Nephron (organoid): ENCODE results near the gene PTRHD1.

Experiments used
- H3K27ac Mint-ChIP-seq, 3 experiments: 2 replicates each; pipeline ENCODE4 v1.8.0; 2020; ENCODE audit warnings: mixed read lengths in 3 of 3, mild to moderate bottlenecking in 2 of 3, moderate library complexity in 1 of 3
- H3K27me3 Mint-ChIP-seq: 2 replicates; pipeline ENCODE4 v1.8.0; 2021; ENCODE audit warnings: low read depth, mild to moderate bottlenecking, moderate library complexity, mixed read lengths
- H3K36me3 Mint-ChIP-seq: 2 replicates; pipeline ENCODE4 v1.8.0; 2020; ENCODE audit warnings: low read depth, mixed read lengths
- H3K4me1 Mint-ChIP-seq: 2 replicates; pipeline ENCODE4 v1.8.0; 2020; ENCODE audit warnings: mixed read lengths
- H3K4me3 Mint-ChIP-seq, 3 experiments: 2 replicates each; pipeline ENCODE4 v1.8.0; 2020; ENCODE audit warnings: mild to moderate bottlenecking in 3 of 3, mixed read lengths in 3 of 3, moderate library complexity in 2 of 3
- H3K9me3 Mint-ChIP-seq: 2 replicates; pipeline ENCODE4 v1.8.0; 2020; ENCODE audit warnings: mixed read lengths
- TF ChIP-seq, protein P1 (sequence below), 3 experiments: fragments of 200-600 bp; sonication (generic); IDR thresholded peaks; one replicate each; pipeline ENCODE4 v1.5.0; 2021; ENCODE audit warnings: antibody characterized with exemption in 3 of 3; ENCODE audit not compliant: unreplicated experiment in 3 of 3

The PTRHD1 gene

DNA sequence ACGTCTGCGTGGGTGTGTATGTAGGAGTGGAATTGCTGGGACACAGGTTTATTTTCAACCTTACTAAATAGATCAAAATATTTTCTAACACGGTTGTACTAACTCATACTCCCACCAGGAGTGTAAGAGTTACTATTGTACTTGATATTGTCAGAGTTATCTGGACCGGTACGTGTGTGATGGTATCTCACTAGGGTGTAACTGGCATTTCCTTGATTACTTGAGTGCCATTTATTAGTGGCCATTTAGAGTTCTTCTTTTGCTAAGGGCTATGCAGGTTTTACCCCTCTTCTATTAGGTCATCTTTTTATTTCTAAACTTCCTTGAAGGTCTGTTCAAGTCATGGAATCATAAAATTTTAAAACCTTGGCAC is 33.6 kb upstream of the PTRHD1 start:
- H3K36me3 Mint-ChIP-seq: peaks cover 16% of the 10 kb centered on the region
- TF ChIP-seq, protein P1, sequence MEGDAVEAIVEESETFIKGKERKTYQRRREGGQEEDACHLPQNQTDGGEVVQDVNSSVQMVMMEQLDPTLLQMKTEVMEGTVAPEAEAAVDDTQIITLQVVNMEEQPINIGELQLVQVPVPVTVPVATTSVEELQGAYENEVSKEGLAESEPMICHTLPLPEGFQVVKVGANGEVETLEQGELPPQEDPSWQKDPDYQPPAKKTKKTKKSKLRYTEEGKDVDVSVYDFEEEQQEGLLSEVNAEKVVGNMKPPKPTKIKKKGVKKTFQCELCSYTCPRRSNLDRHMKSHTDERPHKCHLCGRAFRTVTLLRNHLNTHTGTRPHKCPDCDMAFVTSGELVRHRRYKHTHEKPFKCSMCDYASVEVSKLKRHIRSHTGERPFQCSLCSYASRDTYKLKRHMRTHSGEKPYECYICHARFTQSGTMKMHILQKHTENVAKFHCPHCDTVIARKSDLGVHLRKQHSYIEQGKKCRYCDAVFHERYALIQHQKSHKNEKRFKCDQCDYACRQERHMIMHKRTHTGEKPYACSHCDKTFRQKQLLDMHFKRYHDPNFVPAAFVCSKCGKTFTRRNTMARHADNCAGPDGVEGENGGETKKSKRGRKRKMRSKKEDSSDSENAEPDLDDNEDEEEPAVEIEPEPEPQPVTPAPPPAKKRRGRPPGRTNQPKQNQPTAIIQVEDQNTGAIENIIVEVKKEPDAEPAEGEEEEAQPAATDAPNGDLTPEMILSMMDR (IDR thresholded peaks at IDR 0.05; ENCODE audit: unreplicated experiment in 3 of 3): no peak
- no peak overlapping the region for H3K4me3 Mint-ChIP-seq
- peak overlapping the region in 1 of 3 experiments; percentile 57 for H3K27ac Mint-ChIP-seq
- peaks cover 31% of the 10 kb centered on the region for H3K4me1 Mint-ChIP-seq
- no peaks in the 10 kb centered on the region for H3K27me3 Mint-ChIP-seq
- no peaks in the 10 kb centered on the region for H3K9me3 Mint-ChIP-seq

DNA sequence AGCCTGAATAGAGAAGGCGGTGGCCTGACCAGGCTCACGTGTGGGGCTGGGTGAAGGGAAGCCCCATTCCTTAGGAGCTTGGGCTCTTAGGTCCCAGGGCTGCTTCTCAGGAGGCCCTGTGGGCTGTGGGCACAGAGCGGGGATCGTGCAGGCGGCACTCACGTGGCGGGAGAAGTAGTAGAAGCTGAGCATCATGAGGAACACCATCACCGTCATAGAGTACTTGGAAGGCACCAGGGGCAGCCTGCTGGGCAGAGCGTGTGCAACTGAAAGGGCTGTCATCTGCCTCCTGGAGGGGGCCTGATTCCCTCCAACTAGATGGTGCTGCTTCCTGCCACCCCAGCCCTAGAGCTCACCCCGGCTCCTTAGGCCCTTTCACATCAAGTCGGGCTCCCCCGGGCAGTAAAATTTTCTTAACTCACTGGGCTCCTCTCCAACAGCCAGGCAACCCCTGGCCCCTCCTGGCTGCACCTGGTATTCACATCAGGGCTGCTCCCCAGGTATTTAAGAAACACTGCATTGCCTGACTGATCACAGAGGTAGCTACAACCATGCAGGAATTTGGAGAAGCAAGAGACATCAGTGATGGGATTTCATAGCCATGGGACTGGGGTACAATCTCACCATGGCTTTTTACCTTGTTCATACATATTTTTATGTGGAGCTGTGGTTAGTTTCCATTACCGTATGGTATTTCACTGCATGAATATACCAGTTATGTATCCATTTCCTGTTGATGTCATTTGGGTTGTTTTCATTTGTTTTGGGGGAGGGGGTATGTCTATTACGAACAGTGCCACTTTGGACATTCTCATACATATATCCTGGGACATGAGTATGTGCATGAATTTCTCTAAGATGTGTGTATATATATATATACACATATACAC is 32.9 kb upstream of the PTRHD1 start:
- no peaks in the 10 kb centered on the region for H3K9me3 Mint-ChIP-seq
- H3K36me3 Mint-ChIP-seq: peaks cover 22% of the 10 kb centered on the region
- TF ChIP-seq, protein P1 (IDR thresholded peaks at IDR 0.05; ENCODE audit: unreplicated experiment in 3 of 3): no peak
- H3K4me3 Mint-ChIP-seq: no peak overlapping the region
- H3K4me1 Mint-ChIP-seq: peaks cover 31% of the 10 kb centered on the region
- H3K27ac Mint-ChIP-seq: no peak overlapping the region
- H3K27me3 Mint-ChIP-seq: no peaks in the 10 kb centered on the region

DNA sequence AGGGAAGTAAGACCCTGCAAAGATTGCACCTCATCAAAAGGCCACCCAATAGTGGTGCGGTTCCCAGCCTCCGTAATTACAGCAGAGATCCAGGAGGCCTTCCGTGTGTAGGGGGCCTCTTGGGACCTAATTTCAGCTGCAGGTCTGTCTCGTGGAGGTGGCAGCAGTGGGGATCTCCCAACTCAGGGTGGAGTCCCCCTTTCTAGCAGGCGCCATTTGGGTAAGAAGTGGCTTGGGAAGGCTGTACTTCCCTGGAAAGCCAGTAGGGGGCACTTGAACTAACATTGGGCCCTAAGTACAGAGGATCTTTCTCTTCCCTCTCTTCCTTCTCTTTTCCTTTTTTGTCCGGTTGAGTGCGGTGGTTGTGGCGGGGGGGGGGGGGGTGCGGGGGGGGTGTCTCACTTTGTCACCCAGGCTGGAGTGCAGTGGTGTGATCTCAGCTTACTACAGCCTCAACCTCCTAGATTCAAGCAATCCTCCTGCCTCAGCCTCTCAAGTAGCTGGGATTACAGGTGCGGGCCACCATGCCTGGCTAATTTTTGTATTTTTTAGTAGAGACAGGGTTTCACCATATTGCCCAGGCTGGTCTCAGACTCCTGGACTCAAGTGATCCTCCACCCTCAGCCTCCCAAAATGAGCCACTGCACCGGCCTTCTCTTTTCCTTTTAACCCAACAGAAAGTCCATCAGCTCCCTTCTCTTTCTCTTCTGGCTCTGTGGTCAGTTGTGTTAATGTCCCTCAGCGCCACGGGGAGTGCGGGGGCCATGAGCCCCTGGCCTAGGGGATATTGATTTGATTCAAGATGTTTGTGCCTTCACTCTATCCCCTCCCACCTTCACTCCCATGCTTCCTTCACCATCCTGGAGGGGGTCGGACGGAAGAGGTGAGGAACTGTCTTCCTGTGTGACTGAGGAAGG is 32.0 kb upstream of the PTRHD1 start:
- H3K36me3 Mint-ChIP-seq: peaks cover 31% of the 10 kb centered on the region
- H3K27me3 Mint-ChIP-seq: no peaks in the 10 kb centered on the region
- TF ChIP-seq, protein P1 (IDR thresholded peaks at IDR 0.05; ENCODE audit: unreplicated experiment in 3 of 3): peak; percentile 24 to 34 (median 29)
- H3K9me3 Mint-ChIP-seq: no peaks in the 10 kb centered on the region
- no peak overlapping the region for H3K27ac Mint-ChIP-seq
- peaks cover 31% of the 10 kb centered on the region for H3K4me1 Mint-ChIP-seq
- no peak overlapping the region for H3K4me3 Mint-ChIP-seq

DNA sequence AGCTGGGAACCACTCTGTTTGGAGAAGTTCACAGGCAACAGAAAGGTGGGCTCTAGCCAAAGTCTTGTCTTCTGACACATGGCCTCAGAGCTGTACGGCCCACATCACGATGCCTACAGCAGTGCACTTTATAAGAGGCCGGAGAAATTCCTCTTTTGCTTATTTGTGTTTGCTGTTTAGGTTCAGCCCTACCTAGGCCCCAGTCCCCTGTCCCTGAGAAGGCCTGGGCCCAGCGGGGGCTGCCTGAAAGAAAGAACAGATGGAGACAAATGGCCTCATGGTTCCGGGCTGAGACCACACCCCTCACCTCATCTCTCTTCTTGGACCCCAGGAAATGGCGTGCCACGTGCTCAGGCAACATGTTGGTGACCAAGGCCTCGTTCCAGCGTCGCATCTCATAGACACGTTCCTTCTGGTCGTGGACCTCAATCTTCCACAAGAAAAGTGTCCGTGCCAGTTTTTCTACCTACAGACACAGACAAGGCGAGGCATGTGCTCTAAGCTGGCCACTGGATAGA is 30.9 kb upstream of the PTRHD1 start:
- Mint-ChIP-seq H3K4me1 (peaks cover 31% of the 10 kb centered on the region), H3K36me3 (peaks cover 33% of the 10 kb centered on the region), H3K4me3 (no peak overlapping the region), H3K27me3 (no peaks in the 10 kb centered on the region), H3K27ac (no peak overlapping the region), H3K9me3 (no peaks in the 10 kb centered on the region)
- TF ChIP-seq, protein P1 (IDR thresholded peaks at IDR 0.05; ENCODE audit: unreplicated experiment in 3 of 3): no peak

DNA sequence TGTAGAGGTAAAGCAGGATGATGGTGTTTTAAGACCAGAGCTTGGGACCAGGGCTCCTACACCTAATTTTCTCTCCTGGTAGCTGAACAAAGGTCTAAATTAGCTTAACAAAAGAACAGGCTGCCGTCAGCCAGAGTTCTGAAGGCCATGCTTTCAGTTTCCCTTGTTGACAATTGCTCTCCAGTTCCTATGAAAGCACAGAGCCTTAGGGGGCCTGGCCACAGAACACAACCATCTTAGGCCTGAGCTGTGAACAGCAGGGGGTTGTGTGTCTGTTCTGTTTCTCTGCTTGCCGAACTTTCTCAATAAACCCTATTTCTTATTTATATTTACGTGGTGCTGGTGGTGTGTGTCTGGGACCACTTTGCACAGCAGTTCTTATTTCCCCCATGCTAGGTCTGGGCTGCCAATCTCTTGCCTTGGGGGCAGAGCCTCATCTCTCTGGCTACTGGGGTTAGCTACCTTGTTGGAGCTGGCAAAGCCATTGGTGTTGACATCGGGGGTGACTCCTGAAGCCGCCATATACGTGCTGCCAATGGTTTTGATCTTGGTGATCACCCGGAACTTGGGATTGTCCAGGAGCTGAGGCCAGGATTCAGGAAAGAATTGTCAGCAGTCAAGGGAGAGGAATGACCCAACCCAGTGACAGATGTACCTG is 29.0 kb upstream of the PTRHD1 start:
- TF ChIP-seq, protein P1 (IDR thresholded peaks at IDR 0.05; ENCODE audit: unreplicated experiment in 3 of 3): no peak
- Mint-ChIP-seq H3K27ac (no peak overlapping the region), H3K4me1 (peaks cover 16% of the 10 kb centered on the region), H3K4me3 (no peak overlapping the region), H3K36me3 (peaks cover 47% of the 10 kb centered on the region), H3K9me3 (no peaks in the 10 kb centered on the region), H3K27me3 (no peaks in the 10 kb centered on the region)
